Neural cell (in vitro differentiated cells): ENCODE data around the gene GNB1. TPM values are rescaled to one million over a fixed set of nuclear protein-coding genes. Genes with fewer than 3 reads are reported as not detected.

Experiments
- H2AFZ ChIP-seq: fragments of 200-600, 300-800 bp; sonication (generic), shearing (Covaris generic); 2 replicates; pipeline ENCODE4 v1.6.0; 2014; ENCODE audit warnings: low read depth, mild to moderate bottlenecking, antibody characterized with exemption, low read length, moderate library complexity
- H3F3A ChIP-seq: fragments of 200-600 bp; shearing (Covaris generic); 2 replicates; pipeline ENCODE4 v1.6.1; 2016; ENCODE audit warnings: mild to moderate bottlenecking, moderate library complexity, mixed read lengths, antibody characterized with exemption, low read length; ENCODE audit not compliant: insufficient read depth, poor library complexity, severe bottlenecking
- H3K27ac ChIP-seq: fragments of 200-600, 300-800 bp; sonication (generic), shearing (Covaris generic); 2 replicates; pipeline ENCODE4 v1.5.1; 2014; ENCODE audit warnings: mild to moderate bottlenecking, low read length, moderate library complexity
- H3K27me3 ChIP-seq: fragments of 300-800, 200-600 bp; sonication (generic), shearing (Covaris generic); 2 replicates; pipeline ENCODE4 v1.6.0; 2014; ENCODE audit warnings: mild to moderate bottlenecking, low read depth, low read length, moderate library complexity; ENCODE audit not compliant: insufficient read depth
- H3K36me3 ChIP-seq: fragments of 300-800, 200-600 bp; sonication (generic), shearing (Covaris generic); 2 replicates; pipeline ENCODE4 v1.5.1; 2014; ENCODE audit warnings: mild to moderate bottlenecking, antibody characterized with exemption, low read length, moderate library complexity; ENCODE audit not compliant: insufficient read depth
- H3K4me2 ChIP-seq: fragments of 300-800, 200-600 bp; sonication (generic), shearing (Covaris generic); 2 replicates; pipeline ENCODE4 v1.6.0; 2014; ENCODE audit warnings: mild to moderate bottlenecking, low read length
- H3K4me3 ChIP-seq: fragments of 300-800, 200-600 bp; sonication (generic), shearing (Covaris generic); 2 replicates; pipeline ENCODE4 v1.5.1; 2014; ENCODE audit warnings: mild to moderate bottlenecking, low read length, moderate library complexity
- H3K79me2 ChIP-seq: fragments of 200-600 bp; shearing (Covaris generic); replicated peaks from 2 replicates; pipeline ENCODE4 v1.6.0; 2014; ENCODE audit warnings: mild to moderate bottlenecking, low read length, moderate library complexity; ENCODE audit not compliant: insufficient read depth
- H3K9ac ChIP-seq: fragments of 300-800, 200-600 bp; sonication (generic), shearing (Covaris generic); 2 replicates; pipeline ENCODE4 v1.6.1; 2016; ENCODE audit warnings: mild to moderate bottlenecking, low read length, mixed read lengths
- H3K9me2 ChIP-seq: fragments of 200-600 bp; shearing (Covaris generic); 2 replicates; pipeline ENCODE4 v1.6.1; 2016; ENCODE audit warnings: mild to moderate bottlenecking, low read length, mixed read lengths; ENCODE audit not compliant: insufficient read depth
- H3K9me3 ChIP-seq: fragments of 200-600, 300-800 bp; sonication (generic), shearing (Covaris generic); 2 replicates; pipeline ENCODE4 v1.6.1; 2016; ENCODE audit warnings: mild to moderate bottlenecking, mixed run types, low read length, moderate library complexity, mixed read lengths
- H4K20me1 ChIP-seq: fragments of 200-600 bp; shearing (Covaris generic); 2 replicates; pipeline ENCODE4 v1.6.1; 2016; ENCODE audit warnings: mild to moderate bottlenecking, mixed run types; ENCODE audit not compliant: insufficient read depth
- EP300 ChIP-seq: fragments of 450-650 bp; conservative IDR thresholded peaks from 2 replicates; pipeline ENCODE4 v1.6.1; 2014; ENCODE audit warnings: antibody characterized with exemption, mild to moderate bottlenecking, moderate library complexity; ENCODE audit not compliant: poor library complexity, severe bottlenecking
- EZH2 ChIP-seq: fragments of 200-600, 300-800 bp; shearing (Covaris generic), sonication (generic); IDR thresholded peaks from 2 replicates; pipeline ENCODE4 v1.6.1; 2014; ENCODE audit warnings: antibody characterized with exemption, low read length, borderline replicate concordance, mild to moderate bottlenecking; ENCODE audit not compliant: insufficient read depth, poor library complexity, severe bottlenecking
- MXI1 ChIP-seq: fragments of 450-650 bp; conservative IDR thresholded peaks from 2 replicates; pipeline ENCODE4 v1.6.1; 2014; ENCODE audit warnings: antibody characterized with exemption, mild to moderate bottlenecking; ENCODE audit not compliant: poor library complexity, severe bottlenecking
- POLR2AphosphoS5 ChIP-seq: IDR thresholded peaks from 2 replicates; pipeline ENCODE4 v1.6.1; 2012
- RAD21 ChIP-seq: fragments of 450-650 bp; conservative IDR thresholded peaks from 2 replicates; pipeline ENCODE4 v1.6.1; 2014; ENCODE audit warnings: antibody characterized with exemption, mild to moderate bottlenecking, moderate library complexity
- SMC3 ChIP-seq: fragments of 450-650 bp; conservative IDR thresholded peaks from 2 replicates; pipeline ENCODE4 v1.6.1; 2014; ENCODE audit warnings: antibody characterized with exemption, mild to moderate bottlenecking, moderate library complexity; ENCODE audit not compliant: poor library complexity
- TAF1 ChIP-seq: IDR thresholded peaks from 2 replicates; pipeline ENCODE4 v1.6.1; 2012; ENCODE audit warnings: low read depth
- polyA plus RNA-seq: library from polyadenylated mRNA; depleted of rRNA; stranded (reverse); fragments of >200 nt; gene quantifications from 2 replicates; pipeline ENCODE4 v1.2.3, GENCODE V29; 2014
- TF ChIP-seq, protein P1 (sequence below): IDR thresholded peaks from 2 replicates; pipeline ENCODE4 v1.6.1; 2012; ENCODE audit warnings: borderline replicate concordance
- TF ChIP-seq, protein P2 (sequence below): fragments of 450-650 bp; IDR thresholded peaks from 2 replicates; pipeline ENCODE4 v1.5.1; 2014; ENCODE audit warnings: antibody characterized with exemption, mild to moderate bottlenecking, moderate library complexity; ENCODE audit not compliant: poor library complexity, severe bottlenecking

The GNB1 gene
- polyA plus RNA-seq, 1 donor from 2014 or later = 325 TPM

- Histone ChIP-seq H3K4me2 (no peak overlapping the region), H3K27me3 (no peaks in the 10 kb centered on the region), H3K4me3 (no peak overlapping the region), H3K9ac (no peak overlapping the region), H3F3A (no peaks in the 10 kb centered on the region), H3K36me3 (no peaks in the 10 kb centered on the region), H3K9me2 (no peaks in the 10 kb centered on the region), H3K27ac (no peak overlapping the region), H4K20me1 (peaks cover 47% of the 10 kb centered on the region), H3K79me2 (peaks cover 75% of the 10 kb centered on the region), H2AFZ (no peak overlapping the region), H3K9me3 (no peaks in the 10 kb centered on the region)
- TF ChIP-seq, protein P1, sequence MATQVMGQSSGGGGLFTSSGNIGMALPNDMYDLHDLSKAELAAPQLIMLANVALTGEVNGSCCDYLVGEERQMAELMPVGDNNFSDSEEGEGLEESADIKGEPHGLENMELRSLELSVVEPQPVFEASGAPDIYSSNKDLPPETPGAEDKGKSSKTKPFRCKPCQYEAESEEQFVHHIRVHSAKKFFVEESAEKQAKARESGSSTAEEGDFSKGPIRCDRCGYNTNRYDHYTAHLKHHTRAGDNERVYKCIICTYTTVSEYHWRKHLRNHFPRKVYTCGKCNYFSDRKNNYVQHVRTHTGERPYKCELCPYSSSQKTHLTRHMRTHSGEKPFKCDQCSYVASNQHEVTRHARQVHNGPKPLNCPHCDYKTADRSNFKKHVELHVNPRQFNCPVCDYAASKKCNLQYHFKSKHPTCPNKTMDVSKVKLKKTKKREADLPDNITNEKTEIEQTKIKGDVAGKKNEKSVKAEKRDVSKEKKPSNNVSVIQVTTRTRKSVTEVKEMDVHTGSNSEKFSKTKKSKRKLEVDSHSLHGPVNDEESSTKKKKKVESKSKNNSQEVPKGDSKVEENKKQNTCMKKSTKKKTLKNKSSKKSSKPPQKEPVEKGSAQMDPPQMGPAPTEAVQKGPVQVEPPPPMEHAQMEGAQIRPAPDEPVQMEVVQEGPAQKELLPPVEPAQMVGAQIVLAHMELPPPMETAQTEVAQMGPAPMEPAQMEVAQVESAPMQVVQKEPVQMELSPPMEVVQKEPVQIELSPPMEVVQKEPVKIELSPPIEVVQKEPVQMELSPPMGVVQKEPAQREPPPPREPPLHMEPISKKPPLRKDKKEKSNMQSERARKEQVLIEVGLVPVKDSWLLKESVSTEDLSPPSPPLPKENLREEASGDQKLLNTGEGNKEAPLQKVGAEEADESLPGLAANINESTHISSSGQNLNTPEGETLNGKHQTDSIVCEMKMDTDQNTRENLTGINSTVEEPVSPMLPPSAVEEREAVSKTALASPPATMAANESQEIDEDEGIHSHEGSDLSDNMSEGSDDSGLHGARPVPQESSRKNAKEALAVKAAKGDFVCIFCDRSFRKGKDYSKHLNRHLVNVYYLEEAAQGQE = no peak
- TF ChIP-seq SMC3 (no peak), EP300 (no peak), MXI1 (no peak), TAF1 (no peak), POLR2AphosphoS5 (no peak), EZH2 (no peak), RAD21 (no peak)
- TF ChIP-seq, protein P2, sequence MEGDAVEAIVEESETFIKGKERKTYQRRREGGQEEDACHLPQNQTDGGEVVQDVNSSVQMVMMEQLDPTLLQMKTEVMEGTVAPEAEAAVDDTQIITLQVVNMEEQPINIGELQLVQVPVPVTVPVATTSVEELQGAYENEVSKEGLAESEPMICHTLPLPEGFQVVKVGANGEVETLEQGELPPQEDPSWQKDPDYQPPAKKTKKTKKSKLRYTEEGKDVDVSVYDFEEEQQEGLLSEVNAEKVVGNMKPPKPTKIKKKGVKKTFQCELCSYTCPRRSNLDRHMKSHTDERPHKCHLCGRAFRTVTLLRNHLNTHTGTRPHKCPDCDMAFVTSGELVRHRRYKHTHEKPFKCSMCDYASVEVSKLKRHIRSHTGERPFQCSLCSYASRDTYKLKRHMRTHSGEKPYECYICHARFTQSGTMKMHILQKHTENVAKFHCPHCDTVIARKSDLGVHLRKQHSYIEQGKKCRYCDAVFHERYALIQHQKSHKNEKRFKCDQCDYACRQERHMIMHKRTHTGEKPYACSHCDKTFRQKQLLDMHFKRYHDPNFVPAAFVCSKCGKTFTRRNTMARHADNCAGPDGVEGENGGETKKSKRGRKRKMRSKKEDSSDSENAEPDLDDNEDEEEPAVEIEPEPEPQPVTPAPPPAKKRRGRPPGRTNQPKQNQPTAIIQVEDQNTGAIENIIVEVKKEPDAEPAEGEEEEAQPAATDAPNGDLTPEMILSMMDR = no peak
Observed at GRCh38 chr1:1853593-1854257, 37.2 kb downstream of the GNB1 start.

DNA sequence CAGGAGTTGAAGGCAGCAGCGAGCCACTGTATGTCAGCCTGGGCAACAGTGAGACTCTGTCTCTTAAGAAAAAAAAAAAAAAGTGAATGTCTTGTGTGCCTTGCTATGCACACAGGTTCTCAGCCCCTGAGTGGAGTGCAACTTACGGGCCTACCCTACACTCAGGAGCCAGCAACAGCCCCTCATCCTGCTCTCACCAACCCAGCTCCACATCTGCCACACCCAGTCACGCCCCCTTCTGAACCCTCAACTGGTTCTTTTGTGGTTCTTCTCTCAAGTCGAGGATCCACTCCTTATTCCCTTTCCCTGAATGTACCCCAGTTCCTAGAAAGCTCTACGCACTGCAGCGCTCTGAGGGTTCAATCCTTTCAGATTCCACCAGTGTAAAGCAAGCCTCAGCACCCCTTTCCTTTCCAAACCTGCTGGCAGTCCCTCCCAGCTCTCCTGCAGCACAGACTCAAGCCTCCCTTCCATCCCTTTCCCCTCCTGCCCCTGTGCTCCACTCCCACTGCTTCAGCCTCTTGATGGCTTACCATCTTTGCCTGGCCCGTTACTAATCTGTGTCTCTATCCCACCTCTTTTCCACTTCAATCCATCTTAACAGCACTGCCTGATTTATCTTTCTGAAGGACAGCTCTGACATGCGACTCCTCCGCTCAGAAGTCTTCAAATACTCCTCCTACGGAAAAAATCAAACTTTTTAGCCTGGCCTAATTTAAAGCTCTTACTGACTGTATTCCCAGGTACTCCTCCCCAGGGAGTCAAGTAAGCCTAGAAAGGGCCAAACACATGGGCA is 38.1 kb downstream of the GNB1 start:
- H3K9ac ChIP-seq = no peak overlapping the region
- peaks cover 38% of the 10 kb centered on the region for H4K20me1 ChIP-seq
- no peak overlapping the region for H2AFZ ChIP-seq
- H3K9me3 ChIP-seq = no peaks in the 10 kb centered on the region
- no peak overlapping the region for H3K27ac ChIP-seq
- no peaks in the 10 kb centered on the region for H3F3A ChIP-seq
- no peak overlapping the region for H3K4me3 ChIP-seq
- H3K4me2 ChIP-seq = no peak overlapping the region
- peaks cover 74% of the 10 kb centered on the region for H3K79me2 ChIP-seq
- TF ChIP-seq POLR2AphosphoS5 (no peak), EZH2 (no peak), TAF1 (no peak), MXI1 (no peak), SMC3 (no peak), EP300 (no peak), RAD21 (no peak)
- TF ChIP-seq, protein P1 = no peak
- TF ChIP-seq, protein P2 = no peak
- no peaks in the 10 kb centered on the region for H3K27me3 ChIP-seq
- H3K9me2 ChIP-seq = no peaks in the 10 kb centered on the region
- no peaks in the 10 kb centered on the region for H3K36me3 ChIP-seq
